Stimulated activated naive CD8-positive, alpha-beta T cell treated with anti-CD3 and anti-CD28 coated beads, Interleukin-15, amount 100 ng/mL, for 72 hours (primary cell): ENCODE measurements around the gene ZNF93.
"Not testable (repeated sequence)": the region's sequence is repeated elsewhere in the genome, so short reads cannot be mapped to it uniquely, and the experiment has no call there.

Experiments
- ATAC-seq: fragments of 150-1000 bp; cut with Tn5 transposase; 2 replicates; pipeline ENCODE4 v1.10.0; 2021; ENCODE audit warnings: mild to moderate bottlenecking, moderate library complexity
- DNase-seq, 2 donors: peaks; one replicate each; pipeline ENCODE4 v3.0.0; 2021 to 2022
- H3K27ac Mint-ChIP-seq, 2 donors: one replicate each; pipeline ENCODE4 v1.8.0; 2022; ENCODE audit warnings: mild to moderate bottlenecking in 2 of 2, mixed read lengths in 2 of 2, moderate library complexity in 2 of 2
- H3K27me3 Mint-ChIP-seq: one replicate; pipeline ENCODE4 v1.8.0; 2022; ENCODE audit warnings: mixed read lengths
- H3K4me1 Mint-ChIP-seq: one replicate; pipeline ENCODE4 v1.8.0; 2022; ENCODE audit warnings: mild to moderate bottlenecking, mixed read lengths
- H3K4me3 Mint-ChIP-seq, 2 donors: one replicate each; pipeline ENCODE4 v1.8.0; 2022; ENCODE audit warnings: mild to moderate bottlenecking in 2 of 2, mixed read lengths in 2 of 2, moderate library complexity in 1 of 2
- H3K9me3 Mint-ChIP-seq, 2 donors: one replicate each; pipeline ENCODE4 v1.8.0; 2022; ENCODE audit warnings: mixed read lengths in 2 of 2

ZNF93 gene

GRCh38 chr19:19964416-19964815 is 63.7 kb downstream of the ZNF93 start:
- ATAC-seq = no peak
- H3K27me3 Mint-ChIP-seq = no peaks in the 10 kb centered on the region
- H3K27ac Mint-ChIP-seq = no peak overlapping the region
- H3K4me1 Mint-ChIP-seq = no peaks in the 10 kb centered on the region
- no peak overlapping the region for H3K4me3 Mint-ChIP-seq
- no peak for DNase-seq
- H3K9me3 Mint-ChIP-seq = peaks cover 28 to 43% of the 10 kb centered on the region in 2 donors

GRCh38 chr19:19966126-19966525 is 65.4 kb downstream of the ZNF93 start:
- not testable (repeated sequence) for H3K4me1 Mint-ChIP-seq, H3K4me3 Mint-ChIP-seq, ATAC-seq, H3K27ac Mint-ChIP-seq, DNase-seq, H3K27me3 Mint-ChIP-seq
- H3K9me3 Mint-ChIP-seq = peaks cover 39 to 56% of the 10 kb centered on the region in 2 donors

GRCh38 chr19:19966862-19967261 is 66.1 kb downstream of the ZNF93 start:
- DNase-seq = no peak
- Mint-ChIP-seq H3K27ac (peak overlapping the region in 1 of 2 donors; percentile 60), H3K4me3 (no peak overlapping the region), H3K4me1 (no peaks in the 10 kb centered on the region), H3K9me3 (peaks cover 47 to 63% of the 10 kb centered on the region in 2 donors), H3K27me3 (no peaks in the 10 kb centered on the region)
- ATAC-seq = no peak
